Subcutaneous adipose tissue (tissue), 4 donors: ENCODE results near the gene ACSL1. TPM values are rescaled to one million over a fixed set of nuclear protein-coding genes. Genes with fewer than 3 reads are reported as not detected.

Source experiments
- CTCF ChIP-seq: fragments of 450-650 bp; IDR thresholded peaks from one replicate; pipeline ENCODE4 v1.5.1; 2016; ENCODE audit warnings: low read depth, mild to moderate bottlenecking, control low read depth, antibody characterized with exemption, moderate library complexity
- total RNA-seq, 4 donors: library from RNA; depleted of rRNA; stranded (reverse); fragments of >200 nt; gene quantifications; one replicate each; pipeline ENCODE4 v1.1.0, GENCODE V29; 2016

The ACSL1 gene
- total RNA-seq, 4 donors from 2014 or later: 656 to 1,818 (median 1,286) TPM

- TF ChIP-seq CTCF: no peak
These were observed 98.3 kb downstream of the ACSL1 start for GRCh38 chr4:184727430-184727829.

GRCh38 chr4:184722798-184723197, 103.0 kb downstream of the ACSL1 start:
- TF ChIP-seq CTCF: no peak

- TF ChIP-seq CTCF: no peak
These were observed 104.5 kb downstream of the ACSL1 start for GRCh38 chr4:184721254-184721653.

- TF ChIP-seq CTCF: no peak
These were observed 106.4 kb downstream of the ACSL1 start for GRCh38 chr4:184719407-184719806.

GRCh38 chr4:184715526-184715925, 110.2 kb downstream of the ACSL1 start:
- no peak for TF ChIP-seq CTCF

GRCh38 chr4:184713887-184714286, 111.9 kb downstream of the ACSL1 start:
- no peak for TF ChIP-seq CTCF

- TF ChIP-seq CTCF: no peak
These were observed 113.4 kb downstream of the ACSL1 start for GRCh38 chr4:184712322-184712721.
